NCI-H2227 (cell line): ENCODE data around the gene MGA.
"Not testable (repeated sequence)": the region's sequence is repeated elsewhere in the genome, so short reads cannot be mapped to it uniquely, and the experiment has no call there.

Source experiments
- DNase-seq: peaks from one replicate; lab custom pipeline; 2025; ENCODE audit not compliant: unreplicated experiment; lab: John Stamatoyannopoulos, UW

The MGA gene

DNA sequence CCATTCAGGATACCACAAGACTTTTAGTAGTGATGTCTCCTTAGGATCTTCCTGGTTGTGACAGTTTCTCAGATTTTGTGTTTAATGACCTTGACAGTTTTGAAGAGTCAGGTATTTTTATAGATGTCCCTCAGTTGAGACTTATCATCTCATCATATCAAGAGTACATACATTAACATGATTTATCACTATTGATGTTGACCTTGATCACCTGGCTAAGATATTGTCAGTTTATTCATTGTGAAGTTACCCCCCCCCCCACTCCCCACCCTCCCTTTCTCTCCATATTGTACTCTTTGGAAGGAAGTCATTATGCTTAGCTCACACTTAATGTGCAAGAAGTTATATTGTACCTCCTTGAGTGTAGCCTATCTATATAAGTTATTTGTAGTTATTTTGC, 42.9 kb downstream of the MGA start:
- no peak for DNase-seq

DNA sequence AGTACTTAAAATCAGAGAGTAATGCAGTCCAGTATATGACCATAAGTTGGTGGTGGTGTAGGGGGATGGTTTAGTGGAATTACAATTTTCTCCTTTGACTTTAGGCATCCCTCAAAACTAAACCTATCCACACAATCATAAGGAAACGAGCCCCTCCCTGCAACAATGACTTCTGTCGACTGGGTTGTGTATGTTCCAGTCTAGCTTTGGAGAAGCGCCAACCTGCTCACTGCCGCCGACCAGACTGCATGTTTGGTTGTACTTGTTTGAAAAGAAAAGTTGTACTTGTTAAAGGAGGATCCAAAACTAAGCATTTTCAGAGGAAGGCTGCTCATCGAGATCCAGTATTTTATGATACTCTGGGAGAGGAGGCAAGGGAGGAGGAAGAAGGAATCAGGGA, 52.8 kb downstream of the MGA start:
- no peak for DNase-seq

DNA sequence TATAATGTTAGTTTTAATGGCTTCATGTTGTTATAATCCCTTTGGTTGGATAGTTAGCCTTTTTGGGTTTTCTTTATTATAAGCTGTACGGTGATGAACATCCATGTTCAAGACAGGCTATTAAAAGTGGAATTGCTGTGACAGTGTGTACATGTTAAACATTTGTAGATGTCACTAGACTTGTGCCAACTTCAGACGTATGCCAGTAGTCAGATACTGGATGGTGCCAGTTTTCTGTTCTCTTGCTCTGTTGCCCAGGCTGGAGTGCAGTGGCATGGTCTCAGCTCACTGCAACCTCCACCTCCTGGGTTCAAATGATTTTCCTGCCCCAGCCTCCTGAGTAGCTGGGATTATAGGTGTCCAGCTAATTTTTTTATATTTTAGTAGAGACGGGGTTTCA, 54.1 kb downstream of the MGA start:
- DNase-seq = no peak

DNA sequence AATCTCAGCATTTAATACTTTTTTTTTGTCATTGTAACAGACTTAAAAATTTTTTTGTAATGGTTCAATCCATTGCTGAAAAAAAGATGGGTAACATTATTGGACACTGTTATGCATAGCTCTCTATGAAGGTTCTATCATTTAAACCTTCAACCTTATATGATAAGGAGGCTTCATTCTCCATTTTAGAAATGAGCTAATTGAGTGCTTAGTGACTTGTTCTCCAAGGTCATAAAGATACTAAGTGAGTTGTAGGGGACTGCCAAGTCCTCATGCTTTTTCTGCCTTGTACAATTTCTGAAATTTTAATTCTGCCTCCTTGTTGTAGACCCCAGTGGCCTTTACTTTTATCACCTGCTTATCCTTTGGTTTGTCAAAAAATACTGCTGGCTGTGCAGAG, 56.7 kb downstream of the MGA start:
- DNase-seq = no peak

DNA sequence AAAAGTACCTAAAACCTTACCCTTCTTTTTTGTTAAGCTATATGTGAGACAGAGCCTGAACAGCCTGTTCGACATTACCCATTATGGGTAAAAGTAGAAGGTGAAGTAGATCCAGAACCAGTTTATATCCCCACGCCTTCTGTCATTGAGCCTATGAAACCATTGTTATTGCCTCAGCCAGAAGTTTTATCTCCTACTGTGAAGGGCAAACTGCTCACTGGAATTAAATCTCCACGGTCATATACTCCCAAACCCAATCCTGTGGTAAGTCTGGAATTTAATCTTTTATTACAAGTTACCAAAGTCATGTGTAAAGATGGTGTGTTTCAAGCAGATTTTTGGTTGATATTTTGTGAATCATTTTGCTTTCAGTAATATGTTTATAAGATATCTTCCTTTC, 66.9 kb downstream of the MGA start:
- DNase-seq = no peak

DNA sequence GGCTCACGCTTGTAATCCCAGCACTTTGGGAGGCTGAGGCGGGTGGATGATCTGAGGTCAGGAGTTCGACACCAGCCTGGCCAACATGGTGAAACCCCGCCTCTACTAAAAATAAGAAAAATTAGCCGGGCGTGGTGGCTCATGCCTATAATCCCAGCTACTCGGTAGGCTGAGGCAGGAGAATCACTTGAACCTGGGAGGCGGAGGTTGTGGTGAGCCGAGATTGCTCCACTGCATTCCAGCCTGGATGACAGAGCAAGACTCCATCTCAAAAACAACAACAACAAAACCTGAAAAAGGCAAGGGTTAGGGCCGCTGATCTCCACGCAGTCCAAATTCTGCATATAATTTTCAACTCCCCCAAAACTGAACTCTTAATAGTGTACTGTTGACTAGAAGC, 67.9 kb downstream of the MGA start:
- DNase-seq = not testable (repeated sequence)

DNA sequence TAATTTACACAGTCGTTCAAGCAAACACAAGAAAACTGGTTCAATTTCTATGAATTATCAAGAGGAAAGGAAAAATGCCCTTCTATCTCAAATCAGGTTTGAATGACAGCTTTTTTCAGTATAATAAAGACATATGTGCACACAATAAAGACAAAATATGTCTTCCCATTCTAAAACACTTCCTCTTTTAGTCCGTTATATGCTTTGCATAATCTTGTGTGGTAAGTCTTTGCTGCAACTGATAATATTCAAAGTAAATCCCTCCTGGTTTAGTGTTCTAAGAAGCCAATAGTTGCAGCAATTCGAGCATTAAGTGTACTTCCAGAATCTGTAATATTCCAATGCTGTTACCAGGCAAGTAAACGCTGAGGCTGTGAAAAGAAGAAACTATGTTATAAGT, 70.3 kb downstream of the MGA start:
- no peak for DNase-seq

DNA sequence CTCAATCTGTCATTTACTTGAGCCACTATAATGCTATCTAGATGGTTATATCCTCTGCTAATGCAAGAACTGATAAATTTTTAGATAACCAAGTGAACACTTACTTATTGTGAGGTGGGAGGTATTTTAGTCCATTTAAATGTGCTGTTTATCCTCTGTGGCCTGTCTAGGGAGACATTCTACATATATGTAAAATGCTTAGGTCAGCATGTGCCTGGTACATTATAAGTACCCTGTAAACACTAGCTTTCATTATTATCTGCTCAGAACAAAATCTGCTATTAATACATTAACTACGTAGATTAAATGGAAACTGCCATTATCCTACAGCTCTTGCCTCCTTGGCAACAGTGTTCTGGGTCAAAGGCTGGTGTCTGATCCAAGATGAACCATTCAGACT, 72.3 kb downstream of the MGA start:
- no peak for DNase-seq

DNA sequence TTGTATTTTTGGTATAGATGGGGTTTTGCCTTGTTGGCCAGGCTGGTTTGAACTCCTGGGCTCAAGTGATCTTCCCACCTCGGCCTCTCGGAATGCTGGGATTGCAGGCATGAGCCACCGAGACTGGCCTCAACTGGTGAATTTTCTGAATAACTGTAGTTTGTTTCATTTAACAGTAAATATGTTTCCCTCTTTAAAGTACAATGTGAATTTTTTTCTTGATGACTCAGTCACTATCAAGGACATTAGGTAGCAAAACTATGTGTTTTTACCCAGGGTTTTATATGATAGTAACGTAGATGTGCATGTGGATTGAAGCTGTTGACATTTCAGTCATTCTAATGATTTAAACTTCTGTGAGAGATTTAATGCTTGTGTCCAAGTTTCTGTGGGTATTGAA, 73.9 kb downstream of the MGA start:
- DNase-seq = no peak

DNA sequence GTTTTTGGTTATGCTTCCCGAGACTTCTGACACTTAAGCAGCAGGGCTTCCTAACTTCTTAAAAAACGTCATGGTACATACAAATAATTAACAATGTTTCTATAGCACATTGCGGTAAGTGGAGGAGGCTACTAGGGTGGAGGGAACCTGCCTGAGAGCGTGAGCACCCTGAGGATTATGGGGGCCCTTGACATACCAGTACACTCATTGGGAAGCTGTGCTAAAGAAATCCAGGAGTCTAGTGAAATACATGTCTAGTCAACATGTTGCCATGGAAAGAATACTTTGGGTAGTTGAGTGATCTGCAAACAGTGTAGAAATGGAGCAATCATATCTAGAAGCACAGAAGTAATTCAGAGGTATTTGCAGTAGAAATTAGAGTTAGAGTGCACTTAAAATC, 74.8 kb downstream of the MGA start:
- DNase-seq = no peak

DNA sequence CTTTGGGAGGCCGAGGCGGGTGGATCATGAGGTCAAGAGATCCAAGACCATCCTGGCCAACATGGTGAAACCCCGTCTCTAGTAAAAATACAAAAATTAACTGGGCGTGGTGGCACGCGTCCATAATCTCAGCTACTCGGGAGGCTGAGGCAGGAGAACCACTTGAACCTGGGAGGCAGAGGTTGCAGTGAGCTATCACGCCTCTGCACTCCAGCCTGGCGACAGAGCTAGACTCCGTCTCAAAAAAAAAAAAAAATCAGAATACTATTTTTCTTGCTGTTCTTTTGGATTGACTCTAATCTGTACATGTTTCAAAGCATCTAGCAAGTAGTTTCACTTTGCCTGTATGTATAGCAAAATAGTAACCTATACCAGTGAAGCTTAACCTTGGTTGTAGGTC, 75.3 kb downstream of the MGA start:
- DNase-seq = not testable (repeated sequence)

DNA sequence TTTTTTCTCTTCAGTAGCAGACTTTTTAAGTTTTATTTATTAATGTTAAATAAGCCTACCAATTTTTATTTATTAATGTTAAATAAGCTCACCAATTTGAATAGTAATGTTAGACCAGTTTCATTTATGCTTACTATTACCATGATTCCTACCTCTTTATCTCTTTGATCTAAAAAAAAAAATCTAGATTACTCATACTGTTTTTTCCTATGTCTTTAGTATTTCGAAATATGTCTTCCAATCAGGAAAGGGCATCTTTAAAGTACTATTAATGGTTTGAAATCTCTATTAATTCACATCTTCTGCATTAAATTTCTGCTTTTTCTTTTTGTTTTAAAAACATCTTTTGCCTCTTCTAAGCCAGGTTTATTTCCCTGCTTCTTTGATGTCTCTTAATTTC, 86.6 kb downstream of the MGA start:
- no peak for DNase-seq

DNA sequence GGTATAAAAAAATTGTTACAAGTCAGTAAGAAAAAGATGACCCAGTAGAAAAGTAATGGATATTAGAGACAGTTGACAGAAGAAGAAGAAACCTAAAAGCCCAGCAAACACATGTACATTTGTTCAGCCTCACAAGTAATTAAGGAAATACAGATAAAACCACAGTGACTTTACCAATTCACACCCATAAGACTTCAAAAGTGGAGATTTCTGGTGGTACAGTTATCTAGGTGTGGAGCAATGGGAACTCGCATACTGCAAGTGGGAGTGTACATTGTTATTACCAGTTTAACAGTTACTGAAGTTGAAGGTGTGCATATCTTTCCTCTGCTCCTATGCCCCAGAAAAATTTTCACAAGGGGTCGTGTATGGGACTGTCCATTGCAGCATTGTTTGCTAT, 96.0 kb downstream of the MGA start:
- DNase-seq = no peak

DNA sequence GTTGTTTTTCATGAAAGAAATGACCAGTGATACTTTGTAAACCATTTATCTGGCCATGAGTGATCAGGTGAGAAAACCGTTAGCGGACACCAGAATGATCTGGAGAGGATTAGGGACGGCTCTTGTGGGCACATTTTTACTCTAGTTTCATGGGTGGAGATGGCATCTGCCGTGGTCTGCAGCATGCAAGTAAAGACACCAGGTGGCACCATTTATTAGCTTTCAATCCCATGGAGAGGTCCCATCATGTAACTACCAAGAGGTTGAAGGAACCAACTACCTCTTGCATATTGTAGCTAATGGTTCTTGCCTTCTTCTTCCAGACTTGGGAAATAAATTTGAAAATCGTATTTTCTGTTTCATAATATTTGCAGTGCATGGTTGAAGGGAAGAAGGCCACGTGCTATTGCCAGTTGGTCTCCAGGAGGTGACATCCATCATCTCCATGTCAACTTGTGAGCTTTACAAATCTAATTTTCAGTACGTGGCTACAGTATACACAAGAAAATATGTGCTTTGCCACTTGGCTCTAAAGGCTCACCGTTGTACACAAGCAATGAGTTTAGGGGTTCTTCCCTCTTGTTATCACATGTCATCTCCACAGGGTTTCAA, 112.6 kb downstream of the MGA start:
- peak; percentile 69 for DNase-seq

DNA sequence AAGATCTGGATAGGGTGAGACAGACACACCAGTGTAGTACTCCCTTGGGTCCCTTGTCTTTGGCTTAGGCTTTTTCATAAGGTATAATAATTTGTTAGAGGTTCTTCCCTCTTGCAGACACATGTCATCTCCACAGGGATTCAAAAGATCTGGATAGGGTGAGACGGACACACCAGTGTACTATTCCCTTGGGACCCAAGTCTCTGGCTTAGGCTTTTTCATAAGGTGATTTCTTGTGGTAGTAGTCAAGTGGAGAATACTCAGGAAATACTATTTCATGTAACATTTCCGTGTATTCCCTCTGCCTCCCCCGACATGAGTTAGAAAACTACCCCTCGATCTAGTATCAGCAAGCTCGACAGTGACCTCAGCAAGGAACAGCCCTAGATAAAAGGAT, 113.1 kb downstream of the MGA start:
- no peak for DNase-seq

DNA sequence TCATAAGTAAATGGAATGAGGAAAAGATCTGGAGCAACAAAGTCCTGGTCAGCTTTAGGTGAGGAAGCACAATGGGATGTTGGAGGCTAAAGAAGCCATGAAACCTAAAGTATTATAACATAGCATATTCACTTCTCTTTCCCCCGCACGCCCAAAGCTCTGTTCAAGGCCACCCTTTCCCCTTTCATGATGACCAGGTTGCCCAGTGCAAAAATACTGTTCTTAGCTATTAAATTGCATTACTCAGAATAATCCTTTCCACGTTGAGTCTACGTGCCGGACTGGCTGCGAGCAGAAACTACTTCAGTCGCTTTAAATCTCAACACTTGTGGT, 113.5 kb downstream of the MGA start:
- no peak for DNase-seq

DNA sequence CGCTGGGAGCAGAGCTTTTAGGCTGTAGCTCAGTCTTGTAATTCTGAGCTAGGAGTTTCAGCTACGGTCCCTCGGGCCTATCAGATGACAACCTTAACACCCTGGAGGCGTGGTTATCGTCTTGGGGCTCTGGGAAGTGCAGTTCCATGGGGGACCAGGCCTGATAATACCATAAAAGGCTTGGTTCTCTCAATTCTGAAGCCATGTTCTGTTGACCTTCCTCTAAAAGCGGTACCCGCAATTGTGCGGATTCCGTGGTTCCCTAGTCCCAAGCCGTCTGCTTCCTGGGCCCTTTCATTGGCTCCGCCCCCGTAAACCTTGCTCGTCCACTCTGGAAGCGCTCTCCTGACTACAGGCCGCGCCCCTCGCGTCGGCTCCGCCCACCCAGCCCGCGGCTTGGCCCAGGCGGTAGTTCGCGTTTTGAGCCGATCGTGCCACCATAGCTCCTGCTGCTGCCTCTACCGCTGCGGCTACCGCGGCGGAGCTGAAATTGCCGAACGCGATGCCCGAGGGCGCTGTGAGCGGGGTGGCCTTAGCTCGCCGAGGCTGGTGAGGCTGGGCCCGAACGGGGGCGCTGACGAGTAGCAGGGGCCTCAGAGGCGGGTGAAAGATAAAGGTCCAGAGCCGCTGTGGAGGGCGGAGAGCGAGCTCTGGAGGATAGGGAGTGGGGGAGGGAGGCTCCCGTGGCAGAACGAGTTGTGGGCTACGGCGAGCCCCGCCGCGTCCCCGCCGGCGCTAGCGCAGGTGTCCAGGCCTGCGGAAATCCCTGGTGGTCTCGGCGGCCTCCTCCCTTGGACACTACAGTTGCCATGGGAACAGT, 114.1 kb downstream of the MGA start, which contains the start of gene MAPKBP1:
Gene MAPKBP1 (plus strand): TSS at position 423 of the 820 bp plus-strand sequence. CDS start 792 bp downstream, outside the sequence.
- DNase-seq = peak; percentile 97

DNA sequence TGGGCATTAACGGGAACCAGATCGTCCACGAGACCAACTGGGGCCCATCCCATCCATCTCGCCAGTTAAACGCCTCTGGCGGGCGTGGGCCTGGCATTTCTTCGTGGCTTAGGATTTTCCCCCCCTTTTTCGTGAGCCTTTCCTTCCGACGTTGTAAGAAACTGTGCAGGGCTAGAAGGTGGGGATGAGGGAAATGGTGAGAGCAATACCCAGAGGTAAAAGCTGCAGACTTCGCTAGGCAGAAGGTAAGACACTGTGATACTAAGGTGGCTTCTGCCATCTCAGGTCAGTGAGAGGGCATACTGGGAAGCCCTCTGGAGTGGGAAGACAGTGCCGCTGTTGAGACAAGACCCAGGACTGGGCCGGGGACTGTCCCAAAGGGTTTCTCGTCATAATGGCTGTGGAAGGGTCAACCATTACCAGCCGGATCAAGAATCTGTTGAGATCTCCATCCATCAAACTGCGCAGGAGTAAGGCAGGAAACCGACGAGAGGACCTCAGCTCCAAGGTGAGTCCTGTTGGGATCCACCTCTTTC, 114.7 kb downstream of the MGA start:
- no peak for DNase-seq

DNA sequence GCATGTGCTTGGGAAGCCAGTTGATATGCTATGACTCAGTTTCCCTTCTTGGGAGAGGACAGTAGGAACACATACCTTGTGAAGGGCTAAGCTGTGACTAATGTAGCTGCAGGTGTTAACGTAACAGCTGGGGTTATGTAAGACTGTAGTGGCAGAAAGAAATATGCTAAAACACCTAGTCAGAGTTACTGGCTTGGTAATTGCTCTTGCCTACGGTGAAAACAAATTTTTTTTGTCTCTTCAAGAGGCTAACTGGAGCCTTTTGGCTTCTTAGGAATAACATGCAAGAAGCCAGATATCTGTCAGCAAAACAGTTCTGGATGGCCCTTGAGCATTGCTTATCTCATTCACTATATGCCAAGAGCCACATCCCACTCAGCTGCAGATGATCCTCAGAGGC, 115.4 kb downstream of the MGA start:
- DNase-seq = no peak

DNA sequence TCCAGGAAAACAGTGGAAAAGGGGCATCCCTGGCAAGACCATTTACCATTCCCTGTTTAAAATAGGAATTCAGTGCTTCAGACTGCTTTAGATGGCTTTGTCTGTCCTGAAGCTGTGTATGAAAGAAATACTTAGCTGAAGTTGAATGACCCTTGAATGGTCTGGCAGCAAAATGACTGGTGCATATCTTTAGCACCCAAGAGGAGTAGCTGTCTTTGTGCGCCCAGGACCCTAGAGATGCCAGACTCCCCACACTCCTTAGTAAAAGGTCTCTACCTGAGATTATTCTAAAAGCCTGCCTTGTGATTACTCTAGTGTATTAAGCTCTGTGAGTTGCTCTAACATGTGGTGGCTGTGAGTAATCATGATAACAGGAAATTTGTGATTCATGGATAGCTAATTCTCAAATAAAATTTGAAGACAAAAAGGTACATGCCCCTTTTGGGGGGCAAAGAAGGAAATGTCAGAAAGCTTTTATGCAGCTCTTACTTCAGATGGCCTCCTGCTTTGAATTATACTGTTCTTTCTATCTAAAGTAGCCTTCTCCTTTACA, 117.3 kb downstream of the MGA start:
- no peak for DNase-seq

DNA sequence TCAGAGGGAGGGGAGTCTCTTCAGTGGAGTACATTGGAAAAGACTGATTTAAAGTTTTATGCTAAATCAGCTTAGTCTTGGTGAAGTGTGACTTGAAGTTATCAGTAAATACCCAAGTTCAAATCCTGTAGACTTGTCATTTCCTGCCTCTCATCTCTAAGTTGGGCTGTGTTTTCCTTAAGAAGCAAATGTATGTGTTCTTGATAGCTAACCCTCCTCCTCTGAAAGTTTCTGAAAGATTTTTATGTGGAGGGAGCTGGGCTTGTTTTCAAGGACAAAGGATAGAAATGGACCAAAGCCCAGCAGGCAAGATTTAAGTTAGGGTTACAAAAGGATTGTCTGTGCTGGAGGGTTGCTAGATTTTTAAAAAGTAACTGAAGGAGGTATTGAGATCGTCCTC, 118.3 kb downstream of the MGA start:
- no peak for DNase-seq

DNA sequence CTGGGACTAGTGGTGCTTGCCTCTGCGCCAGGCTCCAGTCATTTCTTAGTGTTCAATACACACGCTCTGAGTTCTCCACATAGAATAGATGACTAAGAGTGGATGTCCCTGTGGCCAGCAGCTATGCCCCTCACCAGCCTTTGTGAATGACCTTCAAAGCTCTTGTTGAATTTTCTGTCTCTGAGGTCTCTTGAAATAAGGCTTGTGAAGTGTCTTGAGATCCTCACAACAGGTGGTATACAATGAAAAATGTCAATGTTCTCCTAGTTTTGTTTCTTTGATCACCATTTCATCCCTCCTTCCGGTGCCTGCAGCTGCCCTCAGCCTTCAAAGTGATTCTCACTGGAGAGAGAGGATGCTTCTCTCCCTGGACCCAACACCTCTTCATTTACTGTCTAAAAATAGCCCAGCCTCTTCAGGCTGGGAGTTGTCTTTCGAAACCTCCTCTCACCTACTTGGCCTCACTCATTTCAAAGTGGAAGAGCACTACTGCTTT, 119.5 kb downstream of the MGA start:
- DNase-seq = peak; percentile 24
